ENCODE results near the gene ZNF609. TPM values are rescaled to one million over a fixed set of nuclear protein-coding genes. Genes with fewer than 3 reads are reported as not detected.

Gene ZNF609
- total RNA-seq, 4 donors from 2014 or later: 10.3 to 16.5 (median 12.4) TPM

DNA sequence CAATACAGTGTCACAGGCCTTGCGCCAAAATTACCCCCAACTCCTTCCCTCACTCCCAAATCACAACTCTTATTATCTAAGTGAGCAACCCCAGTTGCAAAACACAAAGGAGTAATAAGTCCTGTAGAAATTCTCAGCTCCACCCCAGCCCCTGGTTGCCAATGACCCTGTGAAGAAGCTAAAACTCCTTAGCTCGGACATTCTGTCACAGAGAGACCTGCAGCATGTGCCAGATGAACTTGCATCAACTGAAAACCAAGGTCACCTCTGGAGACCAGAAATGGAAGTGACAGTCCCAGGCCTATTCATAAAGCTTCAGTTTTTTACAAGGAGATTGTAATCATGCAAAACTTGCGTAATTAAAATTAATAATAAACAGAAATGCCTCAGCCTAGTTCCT lies 259.8 kb downstream of the ZNF609 start:
- H3K4me1 ChIP-seq: peaks cover 12 to 21% of the 10 kb centered on the region in 2 donors
- TF ChIP-seq, protein P1, sequence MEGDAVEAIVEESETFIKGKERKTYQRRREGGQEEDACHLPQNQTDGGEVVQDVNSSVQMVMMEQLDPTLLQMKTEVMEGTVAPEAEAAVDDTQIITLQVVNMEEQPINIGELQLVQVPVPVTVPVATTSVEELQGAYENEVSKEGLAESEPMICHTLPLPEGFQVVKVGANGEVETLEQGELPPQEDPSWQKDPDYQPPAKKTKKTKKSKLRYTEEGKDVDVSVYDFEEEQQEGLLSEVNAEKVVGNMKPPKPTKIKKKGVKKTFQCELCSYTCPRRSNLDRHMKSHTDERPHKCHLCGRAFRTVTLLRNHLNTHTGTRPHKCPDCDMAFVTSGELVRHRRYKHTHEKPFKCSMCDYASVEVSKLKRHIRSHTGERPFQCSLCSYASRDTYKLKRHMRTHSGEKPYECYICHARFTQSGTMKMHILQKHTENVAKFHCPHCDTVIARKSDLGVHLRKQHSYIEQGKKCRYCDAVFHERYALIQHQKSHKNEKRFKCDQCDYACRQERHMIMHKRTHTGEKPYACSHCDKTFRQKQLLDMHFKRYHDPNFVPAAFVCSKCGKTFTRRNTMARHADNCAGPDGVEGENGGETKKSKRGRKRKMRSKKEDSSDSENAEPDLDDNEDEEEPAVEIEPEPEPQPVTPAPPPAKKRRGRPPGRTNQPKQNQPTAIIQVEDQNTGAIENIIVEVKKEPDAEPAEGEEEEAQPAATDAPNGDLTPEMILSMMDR (IDR thresholded peaks at IDR 0.05 in 4 of 5, conservative IDR thresholded peaks at IDR 0.05 in 1 of 5): no peak
- TF ChIP-seq POLR2A (IDR thresholded peaks at IDR 0.05): no peak
- H3K36me3 ChIP-seq: no peaks in the 10 kb centered on the region
- intact Hi-C loops (cut with DNase I; ENCODE audit: low total_unique reads) (no loop called here), in situ Hi-C loops (cut with MboI; ENCODE audit: low sequenced_read_pairs in 4 of 4) (no loop called here)
- ATAC-seq (peak; percentile 70 to 82), DNase-seq (peak in 1 of 2 donors; percentile 35)
- no peak overlapping the region for H3K4me3 ChIP-seq
- H3K27ac ChIP-seq: peak overlapping the region in 3 of 4 donors; percentile 77 to 82 (median 77)
- no peaks in the 10 kb centered on the region for H3K9me3 ChIP-seq
- no peaks in the 10 kb centered on the region for H3K27me3 ChIP-seq

DNA sequence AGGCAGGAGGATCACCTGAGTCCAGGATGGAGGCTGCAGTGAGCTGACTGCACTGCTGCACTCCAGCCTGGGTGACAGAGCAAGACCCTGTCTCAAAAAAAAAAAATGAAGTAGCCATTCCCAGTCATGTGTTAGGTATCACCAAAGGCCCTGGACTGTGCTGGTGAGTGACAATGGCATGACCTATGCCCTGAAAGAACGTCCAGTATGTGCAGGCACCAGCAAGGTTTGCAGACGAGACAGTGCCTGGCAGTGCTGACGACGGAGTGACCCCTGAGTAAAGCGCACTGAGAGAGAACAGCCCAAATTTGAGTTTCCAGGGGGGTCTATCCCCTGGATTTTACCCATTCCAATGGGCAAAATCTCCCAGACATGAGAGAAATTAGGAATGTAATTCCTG lies 269.8 kb downstream of the ZNF609 start:
- in situ Hi-C loops (cut with MboI; ENCODE audit: low sequenced_read_pairs in 4 of 4): loop anchor here (5.0 to 25.0 kb wide), 5 partner anchors 77 to 182 kb away; partner anchors contain the start of gene ANKDD1A (in 1 of the 4)
- Histone ChIP-seq H3K27me3 (no peaks in the 10 kb centered on the region), H3K9me3 (no peaks in the 10 kb centered on the region), H3K27ac (no peak overlapping the region), H3K36me3 (no peaks in the 10 kb centered on the region), H3K4me1 (no peaks in the 10 kb centered on the region), H3K4me3 (no peak overlapping the region)
- ATAC-seq (no peak), DNase-seq (no peak)
- intact Hi-C loops (cut with DNase I; ENCODE audit: low total_unique reads): no loop called here
- TF ChIP-seq POLR2A (IDR thresholded peaks at IDR 0.05): no peak
- TF ChIP-seq, protein P1 (IDR thresholded peaks at IDR 0.05 in 4 of 5, conservative IDR thresholded peaks at IDR 0.05 in 1 of 5): no peak

DNA sequence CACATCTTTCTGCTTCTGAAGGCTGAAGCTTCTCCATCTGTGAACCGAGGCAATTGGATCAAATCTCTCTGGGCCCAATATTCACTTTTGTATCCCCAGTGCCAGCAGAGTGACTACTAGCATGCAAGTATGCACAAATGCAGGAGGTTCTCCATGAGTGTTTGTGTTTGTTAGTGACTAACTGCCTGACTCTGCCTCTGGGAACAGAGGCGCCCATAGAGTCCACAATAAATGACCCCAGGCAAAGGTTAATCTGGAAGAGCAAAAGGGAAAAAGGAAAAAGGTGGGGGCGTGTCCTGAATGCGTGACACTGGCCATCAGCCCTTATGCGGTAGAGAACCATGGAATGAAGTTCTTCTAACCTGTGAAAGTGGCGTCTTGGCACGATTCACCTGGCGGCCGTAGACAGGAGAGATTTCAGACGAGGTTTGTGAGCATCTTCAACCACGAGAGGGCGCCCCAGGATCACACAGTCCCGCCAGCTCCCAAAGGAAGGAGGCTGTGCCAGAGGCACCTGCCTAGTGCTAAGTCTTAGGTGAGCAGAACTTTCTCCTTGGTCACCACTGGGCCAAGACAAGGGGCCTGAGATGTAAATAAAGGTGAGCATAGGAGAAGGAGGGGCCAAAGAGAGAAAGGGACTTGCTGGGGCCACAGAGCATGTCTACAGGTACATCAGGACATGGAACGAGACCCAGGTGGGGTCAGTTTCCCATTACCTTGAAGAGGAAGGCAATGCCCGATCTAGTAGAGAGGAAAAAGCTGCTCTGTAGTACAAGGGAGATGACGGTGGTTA lies 270.8 kb downstream of the ZNF609 start:
- Histone ChIP-seq H3K27ac (no peak overlapping the region), H3K9me3 (no peaks in the 10 kb centered on the region), H3K4me1 (no peaks in the 10 kb centered on the region), H3K4me3 (no peak overlapping the region), H3K36me3 (no peaks in the 10 kb centered on the region), H3K27me3 (no peaks in the 10 kb centered on the region)
- in situ Hi-C loops (cut with MboI; ENCODE audit: low sequenced_read_pairs in 4 of 4) (loop anchor here (5.0 to 25.0 kb wide), 5 partner anchors 76 to 181 kb away; partner anchors contain the start of gene ANKDD1A (in 1 of the 4)), intact Hi-C loops (cut with DNase I; ENCODE audit: low total_unique reads) (loop anchor here (1.0 kb wide), 2 partner anchors 79 to 174 kb away; no protein-coding TSS in a partner anchor)
- TF ChIP-seq, protein P1 (IDR thresholded peaks at IDR 0.05 in 4 of 5, conservative IDR thresholded peaks at IDR 0.05 in 1 of 5): peak; percentile 90 to 96 (median 93)
- no peak for TF ChIP-seq POLR2A (IDR thresholded peaks at IDR 0.05)
- DNase-seq: peak; percentile 64 to 81
- ATAC-seq: peak; percentile 71 to 88

DNA sequence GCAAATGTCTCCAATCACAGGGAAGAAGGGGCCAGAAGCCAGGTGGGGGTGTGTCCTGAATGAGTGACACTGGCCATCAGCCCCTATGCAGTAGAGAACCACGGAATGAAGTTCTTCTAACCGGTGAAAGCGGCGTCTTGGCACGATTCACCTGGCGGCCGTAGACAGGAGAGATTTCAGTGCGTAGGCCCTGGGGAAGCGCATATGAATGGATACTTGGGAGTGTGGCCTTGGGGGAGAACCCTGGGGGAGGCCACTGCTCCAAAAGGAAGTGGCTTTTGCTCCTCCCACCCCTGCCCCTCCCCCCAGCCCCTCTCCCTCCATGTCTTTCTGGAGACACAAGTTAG lies 271.4 kb downstream of the ZNF609 start:
- Histone ChIP-seq H3K4me1 (no peaks in the 10 kb centered on the region), H3K36me3 (no peaks in the 10 kb centered on the region), H3K4me3 (no peak overlapping the region), H3K9me3 (no peaks in the 10 kb centered on the region), H3K27me3 (no peaks in the 10 kb centered on the region), H3K27ac (no peak overlapping the region)
- ATAC-seq (no peak), DNase-seq (no peak)
- TF ChIP-seq, protein P1 (IDR thresholded peaks at IDR 0.05 in 4 of 5, conservative IDR thresholded peaks at IDR 0.05 in 1 of 5): no peak
- TF ChIP-seq POLR2A (IDR thresholded peaks at IDR 0.05): no peak
- in situ Hi-C loops (cut with MboI; ENCODE audit: low sequenced_read_pairs in 4 of 4): loop anchor here (5.0 to 25.0 kb wide), 5 partner anchors 76 to 181 kb away; partner anchors contain the start of gene ANKDD1A (in 1 of the 4)
- intact Hi-C loops (cut with DNase I; ENCODE audit: low total_unique reads): loop anchor here (1.0 kb wide), 2 partner anchors 79 to 174 kb away; no protein-coding TSS in a partner anchor

All from gastrocnemius medialis (tissue), 4 donors.